Measurements from ENCODE around the gene SLIT3.

- TF ChIP-seq CTCF (IDR thresholded peaks at IDR 0.05 in 2 of 3, conservative IDR thresholded peaks at IDR 0.05 in 1 of 3; ENCODE audit: borderline replicate concordance in 1 of 3, insufficient read depth in 1 of 3, low read depth in 2 of 3, low read length in 2 of 3) (no peak), ELF1 (IDR thresholded peaks at IDR 0.05; ENCODE audit: borderline replicate concordance, low read depth) (no peak), RAD21 (IDR thresholded peaks at IDR 0.05; ENCODE audit: low read depth) (no peak), CBX3 (IDR thresholded peaks at IDR 0.05; ENCODE audit: low read depth) (no peak)
Observed at GRCh38 chr5:169065400-169065799, 235.5 kb downstream of the SLIT3 start.

Data from HCT116 (cell line).